HG02763 (cell line): Measurements from ENCODE around the gene OR5AU1.

Experiments used
- ATAC-seq: cut with Tn5 transposase; IDR thresholded peaks from one replicate; pipeline ENCODE4 v1.9.1; 2021; ENCODE audit warnings: mild to moderate bottlenecking, moderate library complexity; ENCODE audit not compliant: unreplicated experiment

OR5AU1 gene

GRCh38 chr14:21155963-21156362 lies at the start of gene OR5AU1:
Gene OR5AU1 (minus strand): TSS chr14:21156063. CDS start chr14:21155872, 191 bp downstream.
- no peak for ATAC-seq

GRCh38 chr14:21205026-21205677 lies 49.3 kb upstream of the OR5AU1 start:
- ATAC-seq, result no peak

- no peak for ATAC-seq
These were observed 48.5 kb upstream of the OR5AU1 start for GRCh38 chr14:21204167-21205025.

- no peak for ATAC-seq
These were observed 47.8 kb upstream of the OR5AU1 start for GRCh38 chr14:21203470-21204166.

DNA sequence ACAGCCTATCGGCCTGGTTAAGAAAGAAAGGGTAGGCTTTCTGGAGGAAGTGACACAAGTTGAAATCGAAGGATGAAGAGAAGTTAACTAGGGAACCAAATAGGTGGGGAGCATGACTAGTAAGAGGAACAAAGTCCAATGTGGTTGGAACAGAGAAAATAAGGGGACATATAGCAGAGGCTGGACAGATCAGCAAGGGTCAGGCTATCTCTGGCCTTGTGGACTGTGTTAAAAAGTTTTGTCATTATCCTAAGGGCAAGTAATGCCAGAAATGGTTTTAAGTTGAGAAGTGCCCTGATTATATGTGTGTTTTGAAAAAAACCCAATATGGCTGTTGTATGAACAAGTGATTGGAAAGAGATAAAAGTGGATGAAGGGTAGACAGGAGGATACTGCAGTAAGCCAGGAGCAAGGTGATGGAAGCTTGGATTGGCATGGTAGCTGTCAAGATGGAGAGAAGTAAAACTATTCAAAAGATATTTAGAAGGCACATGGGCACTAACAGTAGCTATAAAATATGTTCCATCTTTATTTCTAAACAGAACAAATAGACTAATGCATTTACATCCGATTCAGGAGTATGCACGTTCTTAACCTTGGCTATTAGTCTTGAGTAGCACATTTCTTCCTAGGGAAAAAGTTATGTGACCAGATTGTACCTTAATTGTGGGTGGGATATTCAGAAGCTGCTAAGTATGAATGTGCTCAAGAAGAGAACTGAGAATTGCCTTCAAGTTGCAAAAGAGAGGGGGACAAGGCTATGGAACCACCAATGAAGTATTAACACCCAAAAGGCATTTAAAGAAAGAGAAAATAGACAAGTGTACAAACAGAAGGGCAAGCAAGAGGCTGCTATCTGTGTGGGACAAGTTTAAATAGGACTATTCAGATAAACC lies 46.8 kb upstream of the OR5AU1 start:
- no peak for ATAC-seq

DNA sequence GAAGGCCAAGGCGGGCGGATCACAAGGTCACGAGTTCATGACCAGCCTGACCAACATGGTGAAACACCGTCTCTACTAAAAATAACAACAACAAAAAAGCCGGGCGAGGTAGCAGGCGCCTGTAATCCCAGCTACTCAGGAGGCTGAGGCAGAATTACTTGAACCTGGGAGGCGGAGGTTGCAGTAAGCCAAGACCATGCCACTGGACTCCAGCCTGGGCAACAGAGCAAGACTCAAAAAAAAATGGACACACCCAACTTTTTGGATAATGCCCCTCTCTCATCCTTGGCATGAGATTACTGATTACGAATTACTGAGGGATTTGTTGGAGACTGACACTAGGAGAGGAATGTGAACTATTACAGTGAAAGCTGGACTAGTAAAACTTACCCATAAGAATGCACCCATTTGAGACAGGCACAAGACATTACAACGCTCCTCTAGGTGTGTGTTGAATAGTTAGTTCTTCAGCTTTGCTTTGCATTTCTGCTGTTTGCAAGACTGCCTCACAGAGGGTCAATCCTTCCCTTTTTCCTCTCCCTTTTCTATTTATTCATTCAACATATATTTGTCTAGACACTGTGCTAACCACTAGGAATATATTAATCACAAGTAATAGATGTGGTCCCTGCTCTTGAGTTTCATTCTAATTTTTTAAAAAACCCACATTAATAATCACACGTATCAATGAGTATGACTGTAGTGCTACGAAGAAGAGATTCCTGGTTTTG lies 46.0 kb upstream of the OR5AU1 start:
- ATAC-seq, result no peak

DNA sequence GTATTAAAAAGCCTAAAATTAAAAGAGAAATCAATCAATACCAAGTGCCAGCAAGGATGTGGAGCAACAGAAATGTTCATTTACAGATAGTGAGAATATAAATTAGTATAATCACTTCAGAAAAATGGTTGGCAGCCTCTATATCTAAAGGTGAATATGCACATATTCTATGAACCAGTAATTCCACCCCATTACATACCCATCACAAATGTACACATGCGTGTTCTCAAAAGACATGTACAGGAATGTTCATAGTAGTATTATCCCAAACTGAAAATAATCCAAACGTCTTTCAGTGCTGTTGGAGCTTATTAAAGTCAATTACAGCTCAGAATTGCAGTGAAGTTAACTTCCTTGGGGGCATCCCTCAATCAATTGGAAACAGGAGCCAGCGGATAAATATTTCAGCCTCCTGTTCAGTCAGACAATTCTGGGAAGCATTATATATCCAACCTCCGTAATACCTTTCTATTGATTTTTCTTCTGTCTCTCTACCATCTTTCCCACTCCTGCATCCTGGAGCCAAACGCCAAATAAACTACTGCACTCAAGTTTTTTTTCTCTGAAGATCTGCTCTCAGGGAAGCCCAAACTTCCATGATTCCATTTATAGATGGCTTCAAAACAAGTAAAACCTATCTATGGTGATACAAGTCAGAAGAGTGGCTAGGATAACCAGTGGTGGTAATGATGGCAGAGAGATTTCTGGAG lies 45.0 kb upstream of the OR5AU1 start:
- ATAC-seq, result no peak

DNA sequence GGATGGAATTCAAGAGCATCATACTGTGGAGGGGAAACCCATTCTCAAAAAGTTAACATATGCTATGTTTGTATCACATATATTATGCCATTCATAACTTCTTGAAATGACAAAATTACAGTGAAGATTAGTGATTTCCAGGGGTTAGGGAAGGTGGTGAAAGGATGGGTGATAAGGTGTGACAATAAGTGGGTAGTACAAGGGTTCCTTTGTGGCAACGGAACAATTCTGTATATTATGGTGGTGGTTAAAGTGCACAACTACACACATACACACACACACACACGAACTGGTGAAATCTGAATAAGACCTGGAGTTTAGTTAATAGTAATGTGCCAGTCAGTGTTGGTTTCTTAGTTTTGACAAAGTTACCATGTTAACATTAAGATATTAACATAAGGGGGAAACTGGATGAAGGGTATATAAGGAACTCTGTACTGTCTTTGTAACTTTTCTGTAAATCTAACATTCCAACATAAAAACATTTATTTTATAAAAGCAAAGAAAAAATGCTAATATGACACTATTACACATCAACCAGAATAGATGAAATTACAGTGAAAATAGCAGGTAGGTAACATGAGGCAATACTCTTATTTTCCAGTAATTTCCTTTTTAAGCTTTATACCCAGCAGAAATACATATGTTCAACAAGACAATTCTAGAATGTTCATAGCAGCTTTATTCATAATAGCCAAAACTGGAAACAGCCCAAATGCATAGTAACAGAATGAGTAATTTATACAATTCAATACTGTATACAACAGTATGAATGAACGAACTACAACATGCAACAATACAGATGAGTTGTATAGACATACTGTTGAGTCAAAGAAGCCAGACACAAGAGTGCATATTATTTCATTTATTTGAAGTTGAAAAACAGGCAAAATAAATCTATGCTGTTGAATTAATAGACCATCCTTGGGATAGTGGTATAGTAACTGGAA lies 44.0 kb upstream of the OR5AU1 start:
- ATAC-seq, result no peak

DNA sequence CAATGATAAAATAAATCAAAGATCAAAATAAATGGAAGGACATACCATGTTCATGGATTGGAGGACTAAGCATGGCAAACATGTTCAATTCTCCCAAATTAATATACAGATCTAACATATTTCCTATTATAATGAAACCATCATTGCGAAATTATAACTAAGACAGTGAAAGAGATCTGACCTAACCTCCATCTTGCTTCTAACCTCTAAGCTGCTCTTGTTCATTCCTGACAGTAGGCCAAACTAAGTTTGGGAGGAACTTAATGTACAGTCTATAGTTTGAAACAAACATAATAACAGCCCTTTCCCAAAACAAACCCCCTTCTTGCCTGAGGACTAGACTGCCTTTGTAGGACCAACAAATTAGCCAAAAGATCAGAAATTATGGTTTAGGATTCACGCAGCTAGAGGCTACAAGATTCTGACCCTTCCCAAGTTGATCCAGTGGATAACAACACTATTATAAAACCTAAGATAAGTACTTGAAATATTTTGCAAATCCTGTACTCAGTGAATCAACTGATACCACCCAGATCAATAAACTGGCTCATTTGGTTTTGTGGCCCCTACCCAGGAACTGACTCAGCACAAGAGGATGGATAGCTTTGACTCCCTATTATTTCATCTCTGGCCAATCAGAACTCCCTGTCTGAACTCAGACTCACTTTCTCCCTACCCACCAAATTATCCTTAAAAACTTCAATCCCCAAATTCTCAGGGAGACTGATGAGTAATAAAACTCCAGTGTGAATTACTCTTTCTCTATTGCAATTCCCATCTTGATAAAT lies 41.7 kb upstream of the OR5AU1 start:
- no peak for ATAC-seq

DNA sequence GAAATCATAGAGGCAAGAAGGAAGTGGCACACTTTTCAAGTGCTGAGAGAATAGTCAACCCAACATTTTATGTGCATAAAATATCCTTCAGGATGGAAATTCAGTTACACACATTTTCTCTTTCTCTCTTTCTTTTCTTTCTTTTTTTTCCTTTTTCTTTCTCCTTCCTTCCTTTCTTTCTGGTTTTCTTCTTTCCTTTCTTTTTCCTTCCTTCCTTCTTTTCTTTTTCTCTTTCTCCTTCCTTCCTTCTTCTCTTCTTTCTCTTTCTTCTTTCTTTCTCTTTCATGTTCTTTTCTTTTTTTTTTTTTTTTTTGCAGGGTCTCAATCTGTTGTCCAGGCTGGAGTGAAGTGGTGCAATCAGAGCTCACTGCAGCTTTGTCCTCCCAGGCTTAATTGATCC lies 38.7 kb upstream of the OR5AU1 start:
- no peak for ATAC-seq

DNA sequence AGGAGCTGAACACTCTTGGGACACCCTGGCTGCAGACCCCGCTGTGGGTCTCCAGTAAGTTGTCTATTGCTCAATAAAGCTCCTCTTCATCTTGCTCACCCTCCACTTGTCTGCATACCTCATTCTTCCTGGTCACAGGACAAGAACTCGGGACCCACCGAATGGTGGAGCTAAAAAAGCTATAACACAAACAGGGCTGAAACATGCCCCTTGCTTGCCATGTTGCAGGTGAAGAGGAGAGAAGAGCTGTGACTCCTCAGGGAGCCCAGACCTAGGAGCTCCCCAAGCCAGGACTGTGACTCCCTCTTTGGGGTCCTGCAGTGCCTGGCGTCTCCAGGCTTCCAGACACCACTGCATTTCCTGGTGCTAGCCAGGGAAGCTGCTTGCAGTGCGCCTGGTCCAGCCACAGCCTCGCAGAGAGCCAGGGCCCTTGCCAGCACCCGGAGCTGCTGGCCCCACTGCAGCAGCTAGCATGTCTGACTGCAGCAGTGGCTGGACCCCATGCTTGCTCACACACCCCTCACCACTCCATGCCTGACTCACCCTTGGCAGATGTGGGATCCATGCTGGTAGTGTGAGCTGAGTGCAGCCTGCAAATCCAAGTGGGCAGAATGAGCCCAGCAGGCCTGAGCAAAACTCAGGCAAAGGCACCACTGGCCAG lies 37.1 kb upstream of the OR5AU1 start:
- no peak for ATAC-seq

DNA sequence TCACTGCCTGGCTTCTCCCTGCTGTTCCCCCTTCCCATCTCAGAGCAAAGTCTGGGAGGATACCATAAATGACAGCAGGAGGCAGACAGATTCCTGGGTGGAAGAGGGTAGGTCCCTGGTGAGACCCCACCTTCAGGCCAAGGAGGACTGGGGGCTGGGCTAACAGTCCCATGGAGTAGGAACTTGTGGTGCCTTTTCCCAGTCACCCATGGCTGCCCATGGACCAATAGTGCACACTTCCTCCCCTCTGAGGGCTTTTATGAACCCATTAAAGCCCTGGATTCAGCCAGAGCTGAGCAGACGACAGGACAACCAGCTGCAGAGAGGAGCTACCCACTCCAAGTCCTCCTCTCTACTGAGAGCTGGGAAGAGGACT lies 36.6 kb upstream of the OR5AU1 start:
- ATAC-seq, result no peak

GRCh38 chr14:21191809-21192446 lies 36.1 kb upstream of the OR5AU1 start:
- peak; percentile 92 for ATAC-seq

DNA sequence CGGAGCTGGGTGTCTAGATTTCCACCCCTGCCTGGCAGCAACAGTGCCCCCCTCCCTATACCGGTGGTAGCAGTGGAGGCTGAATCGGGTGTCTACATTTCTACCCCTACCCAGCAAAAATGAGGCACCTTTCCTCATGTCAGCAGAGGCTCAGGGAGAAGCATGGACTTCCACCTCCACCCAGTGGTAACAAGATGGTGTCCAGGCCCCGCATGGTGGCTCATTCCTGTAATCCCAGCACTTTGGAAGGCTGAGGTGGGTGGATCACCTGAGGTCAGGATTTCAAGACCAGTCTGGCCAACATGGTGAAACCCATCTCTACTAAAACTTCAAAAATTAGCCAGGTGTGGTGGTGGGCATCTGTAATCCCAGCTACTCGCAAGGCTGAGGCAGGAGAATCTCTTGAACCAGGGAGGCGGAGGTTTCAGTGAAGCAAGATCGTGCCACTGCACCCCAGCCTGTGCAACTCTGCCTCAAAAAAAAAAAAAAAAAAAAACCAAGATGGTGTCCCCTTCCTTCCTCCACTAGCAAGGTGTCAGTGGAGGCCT lies 35.5 kb upstream of the OR5AU1 start:
- ATAC-seq, result no peak

- no peak for ATAC-seq
These were observed 29.6 kb upstream of the OR5AU1 start for GRCh38 chr14:21185491-21185890.

DNA sequence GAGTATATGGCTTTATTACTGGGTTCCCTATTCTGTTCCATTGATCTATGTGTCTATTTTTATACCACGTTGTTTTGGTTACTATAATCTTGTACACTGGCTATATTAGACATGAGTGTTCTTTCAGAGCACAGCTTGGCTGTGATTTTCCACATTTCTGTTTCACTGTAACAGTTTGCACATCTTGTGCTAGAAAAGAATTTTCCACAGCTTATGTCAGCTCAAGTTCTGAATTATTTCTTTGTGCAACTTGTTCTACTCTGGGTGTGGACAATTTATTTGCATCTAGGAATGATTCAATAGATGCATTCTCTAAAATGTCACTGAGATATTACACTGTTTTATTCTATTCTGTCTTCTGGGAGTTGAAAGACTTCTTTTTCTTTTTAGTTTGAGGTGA lies 28.4 kb upstream of the OR5AU1 start:
- ATAC-seq, result no peak
